Measurements from ENCODE around the gene HOXB1.

GRCh38 chr17:48550502-48551213 is 19.8 kb upstream of the HOXB1 start:
- TF ChIP-seq CTCF (IDR thresholded peaks at IDR 0.05) (no peak), EZH2phosphoT487 (IDR thresholded peaks at IDR 0.05) (peak; percentile 52), EZH2 (IDR thresholded peaks at IDR 0.05) (peak; percentile 84)
